Inflammatory macrophage treated with lipopolysaccharide for 1 hour (primary cell): ENCODE data around the gene PDZRN3.

Source experiments
- DNase-seq, 2 donors: peaks; one replicate each; pipeline ENCODE4 v3.0.0-alpha.2; 2020 to 2022

Gene PDZRN3

DNA sequence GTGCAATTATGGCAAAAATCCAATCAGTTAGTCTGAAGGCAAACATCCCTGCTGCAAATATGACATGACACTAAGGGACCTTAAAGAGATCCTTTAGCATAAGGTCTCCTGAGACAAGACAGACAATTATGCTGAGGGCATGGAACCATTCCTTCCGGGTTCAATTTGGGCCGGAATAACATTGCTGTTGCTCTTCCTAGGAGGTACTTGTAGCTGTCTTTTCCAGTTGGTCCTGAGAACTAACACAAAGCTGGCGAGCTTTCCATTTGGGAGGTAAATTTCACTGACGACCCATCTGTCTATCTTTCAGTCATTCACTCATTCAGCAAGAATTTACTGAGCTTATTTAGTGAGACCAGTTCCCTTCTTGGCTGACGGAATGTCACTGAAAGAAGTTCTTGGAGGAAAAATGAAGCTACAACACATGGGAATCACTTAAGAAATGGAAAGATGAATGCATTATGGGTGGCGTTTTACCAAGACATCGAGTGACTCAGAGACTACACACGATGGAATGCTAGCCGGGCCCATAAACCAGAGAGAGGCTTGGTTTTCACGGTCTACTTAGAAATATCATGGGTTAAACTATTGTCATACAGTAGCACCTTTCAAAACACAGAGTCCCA is 215.5 kb downstream of the PDZRN3 start:
- DNase-seq, result no peak

DNA sequence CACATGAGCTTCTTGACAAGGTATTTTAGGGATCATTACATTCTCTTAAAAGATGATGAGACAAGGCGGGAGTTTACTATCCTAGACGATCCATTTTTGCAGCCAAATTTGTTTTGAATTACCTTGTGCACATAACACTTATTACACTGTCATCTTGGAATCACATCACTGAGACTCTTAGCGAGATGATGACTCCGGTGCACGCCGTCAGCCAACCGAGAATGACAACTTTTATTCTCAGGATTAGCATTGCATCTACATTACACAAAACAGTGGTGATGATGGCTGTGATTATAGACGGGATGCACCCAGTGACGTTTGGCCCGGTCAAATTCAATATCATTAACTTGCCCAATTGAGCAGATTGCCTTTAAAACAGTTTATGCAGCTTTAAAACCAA is 216.1 kb downstream of the PDZRN3 start:
- no peak for DNase-seq

DNA sequence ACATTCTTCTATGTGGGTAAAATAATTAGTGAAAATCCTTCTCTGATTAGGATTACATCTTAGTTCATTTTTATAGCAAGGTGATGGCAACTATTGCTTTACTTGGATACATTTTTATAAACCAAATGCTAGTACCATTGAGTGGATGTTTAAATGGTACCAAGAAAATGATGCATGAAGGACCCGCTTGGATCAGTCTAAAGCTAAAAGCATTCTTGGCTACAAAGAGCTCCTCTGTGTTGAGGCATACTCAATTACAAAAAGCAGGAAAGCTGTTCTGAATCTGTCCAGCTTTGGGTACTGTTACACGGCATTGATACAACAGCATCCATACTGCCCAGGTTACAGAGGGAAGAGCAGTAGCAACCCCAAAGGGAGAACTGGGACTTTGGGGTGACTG is 217.2 kb downstream of the PDZRN3 start:
- no peak for DNase-seq

DNA sequence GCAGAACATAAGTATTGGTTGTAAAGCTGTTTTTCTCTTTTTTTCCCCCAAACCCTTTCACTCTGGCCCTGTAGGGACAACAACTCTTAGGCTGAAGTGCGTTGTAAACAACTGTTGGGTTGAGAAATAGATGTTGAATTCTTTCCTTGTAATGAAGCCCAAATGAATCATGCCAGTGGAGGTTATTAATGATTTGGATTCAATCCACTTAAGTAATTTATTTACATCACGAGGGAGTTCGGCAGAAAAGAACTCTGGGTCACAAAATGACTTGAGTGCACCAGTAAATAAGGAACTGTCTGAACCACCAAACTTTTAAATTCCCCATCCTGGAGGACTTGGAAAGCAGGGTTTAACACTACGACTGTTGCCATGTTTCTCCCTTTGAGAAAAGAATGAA is 218.9 kb downstream of the PDZRN3 start:
- DNase-seq, result no peak

DNA sequence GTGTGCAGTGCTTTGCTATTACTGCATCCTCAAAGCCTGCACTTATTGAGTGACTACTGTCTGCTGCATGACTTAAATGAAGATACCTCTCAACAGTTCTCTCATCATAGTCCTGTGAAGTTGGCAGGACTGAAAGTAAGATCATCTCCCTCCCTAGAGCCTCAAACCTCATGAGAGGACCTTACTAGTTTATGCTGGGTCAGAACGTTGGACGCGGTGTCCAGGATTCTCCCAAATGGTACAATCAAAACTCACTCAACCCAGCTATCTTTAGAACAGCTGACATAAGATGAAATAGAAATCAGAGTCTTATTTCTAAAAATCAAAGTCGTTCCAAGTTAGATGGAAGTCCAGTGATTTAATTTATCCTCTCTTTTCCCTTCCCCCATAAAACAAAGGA is 219.7 kb downstream of the PDZRN3 start:
- no peak for DNase-seq

DNA sequence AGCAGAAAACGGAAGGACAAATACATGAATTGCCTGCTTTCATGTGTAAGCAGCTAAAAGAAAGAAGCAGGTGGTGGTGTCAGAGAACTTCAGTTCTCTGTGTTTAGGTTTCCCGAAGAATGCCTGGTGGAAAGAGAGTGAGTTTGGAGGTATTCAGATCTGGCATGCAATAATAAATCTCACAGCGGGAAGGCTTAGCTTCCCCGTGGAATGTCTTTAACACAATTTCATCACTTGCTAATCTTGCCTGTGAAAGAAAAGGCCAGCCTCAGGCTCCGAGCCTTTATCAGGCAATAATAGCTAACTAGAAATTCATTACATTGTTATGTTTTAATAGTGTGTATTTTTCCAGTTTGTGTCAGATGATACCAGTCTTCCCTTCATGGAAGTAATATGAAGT is 220.3 kb downstream of the PDZRN3 start:
- no peak for DNase-seq

DNA sequence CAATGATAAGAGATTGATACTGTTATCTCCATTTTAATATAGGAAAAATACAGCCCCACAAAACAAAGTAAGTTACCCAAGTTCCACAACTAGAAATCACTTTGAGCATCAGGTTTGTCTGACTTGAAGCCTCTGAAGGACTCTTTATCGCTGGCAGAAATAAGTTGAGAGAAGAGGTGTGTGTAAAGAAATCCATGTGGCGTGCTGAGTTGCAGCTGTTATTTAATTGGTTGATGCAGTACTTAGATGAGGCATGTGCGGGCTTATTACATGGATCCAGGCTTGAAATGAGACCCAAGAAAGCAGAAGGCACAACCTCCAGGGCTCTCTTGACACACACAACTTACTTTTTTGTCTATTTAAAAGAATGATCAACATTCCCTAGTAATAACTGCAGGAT is 221.3 kb downstream of the PDZRN3 start:
- no peak for DNase-seq

DNA sequence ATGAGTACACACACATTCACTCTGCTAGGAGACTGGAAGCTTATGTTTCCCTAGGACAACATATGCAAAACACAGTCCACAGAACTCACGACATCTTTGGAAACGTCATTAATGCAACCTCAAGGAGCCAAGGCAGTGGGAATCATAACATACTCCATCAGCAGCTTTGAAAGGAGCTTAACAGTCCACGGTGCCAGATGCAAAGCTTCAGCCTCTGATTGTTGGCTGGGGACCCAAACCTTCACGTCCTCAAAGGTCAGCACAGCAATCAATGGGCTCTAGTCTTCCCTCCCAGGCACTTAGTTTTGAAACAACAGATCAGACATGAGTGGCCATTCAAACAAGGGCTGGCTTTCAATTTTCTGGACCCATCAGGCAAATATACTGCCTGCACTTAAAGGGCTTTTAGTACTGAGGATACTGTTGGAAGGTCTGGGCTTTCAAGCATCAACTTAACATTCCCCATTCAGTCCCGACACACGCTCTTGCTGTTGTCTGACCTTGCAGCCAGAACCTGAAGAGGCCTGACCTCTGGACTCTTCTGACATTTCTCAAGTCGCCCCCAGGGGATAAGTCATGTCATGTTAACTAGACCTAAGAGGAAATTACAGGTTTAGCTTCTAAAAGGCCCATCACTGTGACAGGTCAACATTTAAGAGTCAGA is 223.0 kb downstream of the PDZRN3 start:
- DNase-seq, result no peak

DNA sequence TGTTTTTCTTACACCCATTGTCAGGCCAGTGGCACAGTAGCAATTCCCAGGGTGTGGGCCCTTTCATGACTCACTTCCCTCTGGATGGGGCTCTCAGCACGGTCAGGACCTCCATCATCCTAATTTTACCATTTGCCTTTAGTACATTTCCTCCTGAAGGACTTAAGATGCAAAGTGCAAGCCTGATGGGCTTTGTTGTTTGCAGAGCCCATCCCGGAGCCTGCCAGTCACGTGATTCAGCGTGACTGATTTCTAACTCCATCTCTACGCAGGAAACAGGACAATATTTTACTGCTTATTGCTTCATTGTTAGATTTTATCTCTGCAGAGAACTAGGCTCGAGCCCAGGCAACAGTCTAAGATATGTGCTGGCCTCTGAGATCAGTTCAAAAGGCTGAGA is 223.7 kb downstream of the PDZRN3 start:
- no peak for DNase-seq

DNA sequence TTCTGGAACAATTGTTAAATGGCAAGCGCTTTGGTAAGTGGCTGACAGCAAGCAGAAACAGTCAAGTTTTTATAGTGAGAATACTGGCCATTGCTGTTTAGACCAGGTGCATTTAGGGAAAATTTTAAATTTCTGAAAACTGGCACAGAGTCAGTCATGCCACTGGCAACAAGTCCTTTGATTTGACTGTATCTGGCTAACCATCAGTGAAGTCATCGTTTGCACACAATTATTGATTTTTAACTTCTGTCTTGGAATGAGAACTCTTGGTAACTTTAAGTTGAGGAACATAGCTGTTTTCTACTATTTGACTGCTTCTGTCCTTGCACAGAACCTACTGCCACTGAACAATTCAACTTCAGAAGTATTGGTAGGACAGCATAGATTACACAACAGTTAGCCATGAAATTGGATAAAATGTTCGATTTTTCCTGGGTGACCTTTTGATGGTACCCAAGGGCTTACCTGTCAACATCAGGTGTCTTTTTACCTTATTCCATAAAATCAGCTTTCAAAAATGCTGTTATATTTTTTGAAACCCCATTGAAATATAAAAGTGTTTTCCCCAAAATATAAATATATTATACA is 225.0 kb downstream of the PDZRN3 start:
- DNase-seq, result no peak

DNA sequence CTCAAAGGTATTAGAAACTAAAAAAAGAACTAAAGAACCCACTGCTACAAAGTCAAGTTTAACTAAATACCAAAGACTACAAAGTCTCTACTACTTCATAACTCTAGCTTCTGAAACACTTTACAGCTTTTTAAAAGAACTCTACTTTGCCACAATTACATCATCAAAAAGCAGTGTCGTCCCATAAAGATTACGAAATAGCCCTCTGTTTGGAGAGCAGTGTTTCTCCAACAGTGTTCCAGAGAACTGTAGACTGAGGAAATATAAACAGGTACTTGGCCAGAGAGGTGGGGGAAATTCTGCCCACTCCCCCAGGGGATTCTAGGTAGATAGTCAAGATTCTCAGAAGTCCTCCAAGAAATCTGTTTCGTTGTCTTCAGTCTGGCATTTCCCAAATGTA is 225.6 kb downstream of the PDZRN3 start:
- no peak for DNase-seq

DNA sequence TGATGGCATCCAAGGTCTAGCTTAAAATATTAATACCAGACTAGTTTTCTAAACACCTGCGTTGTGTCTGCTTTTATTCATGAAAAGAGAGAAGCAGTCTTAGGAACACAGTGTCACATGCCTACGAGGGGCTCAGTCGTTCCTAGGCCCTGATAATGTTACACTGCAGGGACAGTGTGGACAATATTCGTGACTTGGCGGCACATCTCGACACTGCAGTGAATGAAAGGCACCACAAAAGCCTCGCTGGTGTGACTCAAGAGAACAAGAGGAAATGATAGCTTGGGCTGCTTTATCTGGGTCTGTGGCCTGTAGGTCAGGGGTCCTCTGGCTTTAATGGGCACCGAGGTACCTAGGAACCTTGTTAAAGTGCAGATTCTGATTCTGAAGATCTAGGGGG is 226.7 kb downstream of the PDZRN3 start:
- no peak for DNase-seq

DNA sequence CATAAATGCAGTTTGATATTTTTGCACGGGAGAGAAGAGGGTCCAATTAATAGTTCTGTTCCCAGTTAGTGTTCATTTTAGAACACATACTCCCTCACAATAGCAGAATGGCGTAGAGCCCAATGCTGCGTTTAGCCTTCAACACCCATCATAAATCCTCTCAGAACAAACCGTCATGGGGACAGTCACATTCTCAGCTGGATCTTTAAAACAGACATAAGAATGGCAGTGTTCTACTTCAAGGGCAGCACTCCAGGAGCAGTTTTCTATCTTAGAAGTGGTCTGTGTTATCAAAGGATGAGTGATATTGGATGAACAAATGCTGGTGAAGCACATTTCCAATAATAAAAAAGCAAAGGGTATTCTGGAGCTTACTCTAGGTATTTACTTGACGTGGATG is 230.5 kb downstream of the PDZRN3 start:
- DNase-seq, result no peak

DNA sequence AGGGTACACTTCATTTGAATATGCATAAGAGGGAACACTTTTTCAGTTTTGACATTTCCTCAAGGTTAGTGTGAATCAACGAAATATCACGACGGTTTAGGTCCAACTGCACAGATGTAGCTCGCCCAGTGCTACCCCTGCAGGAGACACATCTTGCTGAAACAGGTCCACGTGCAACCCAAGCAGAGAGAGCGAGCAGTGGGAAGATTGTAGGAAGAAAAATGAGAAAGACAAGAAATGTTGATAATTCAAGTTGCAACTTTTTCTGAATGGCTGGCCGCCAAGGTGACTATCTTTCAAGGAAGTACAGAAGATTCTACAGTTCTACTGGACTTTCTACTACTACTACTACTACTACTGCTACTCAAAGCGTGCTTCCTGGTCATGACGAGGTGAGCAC is 231.7 kb downstream of the PDZRN3 start:
- no peak for DNase-seq

DNA sequence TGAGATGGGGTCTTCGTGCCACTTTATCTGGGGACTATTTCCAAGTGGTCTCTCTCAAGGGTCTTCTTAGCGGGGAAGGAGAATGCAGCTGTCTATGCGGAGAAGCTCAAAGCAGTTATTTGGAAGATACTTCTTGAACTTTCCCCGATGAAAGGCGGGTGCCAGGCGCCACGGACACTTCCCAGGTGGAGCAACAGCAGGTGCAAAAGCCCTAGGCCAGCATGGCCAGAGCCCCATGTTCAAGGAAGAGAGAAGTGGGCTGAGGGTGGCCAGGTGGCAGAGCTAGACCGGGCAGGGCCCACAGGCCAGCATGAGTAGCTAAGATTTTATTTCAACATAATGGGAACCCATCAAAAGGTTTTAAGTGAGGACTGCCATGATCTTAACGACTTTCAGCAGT is 232.8 kb downstream of the PDZRN3 start:
- no peak for DNase-seq

DNA sequence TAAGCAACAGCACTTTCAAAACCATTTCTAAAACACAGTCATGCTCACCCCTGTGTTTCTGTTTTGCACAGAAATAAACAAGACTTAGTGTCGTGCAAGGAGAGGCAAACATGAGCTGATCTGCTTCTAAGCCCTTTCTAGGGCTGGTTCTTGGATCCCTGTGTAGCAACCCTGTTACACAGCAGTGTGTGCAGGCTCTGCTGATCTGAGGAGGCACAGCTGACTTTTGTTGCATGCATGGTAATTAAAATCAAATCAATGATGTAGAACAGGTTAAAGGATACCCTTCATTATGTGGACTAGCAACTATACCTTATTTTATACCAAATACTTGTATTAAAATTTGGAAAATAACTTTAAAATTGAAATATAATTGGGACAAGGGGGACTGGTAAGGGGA is 234.8 kb downstream of the PDZRN3 start:
- DNase-seq, result no peak

DNA sequence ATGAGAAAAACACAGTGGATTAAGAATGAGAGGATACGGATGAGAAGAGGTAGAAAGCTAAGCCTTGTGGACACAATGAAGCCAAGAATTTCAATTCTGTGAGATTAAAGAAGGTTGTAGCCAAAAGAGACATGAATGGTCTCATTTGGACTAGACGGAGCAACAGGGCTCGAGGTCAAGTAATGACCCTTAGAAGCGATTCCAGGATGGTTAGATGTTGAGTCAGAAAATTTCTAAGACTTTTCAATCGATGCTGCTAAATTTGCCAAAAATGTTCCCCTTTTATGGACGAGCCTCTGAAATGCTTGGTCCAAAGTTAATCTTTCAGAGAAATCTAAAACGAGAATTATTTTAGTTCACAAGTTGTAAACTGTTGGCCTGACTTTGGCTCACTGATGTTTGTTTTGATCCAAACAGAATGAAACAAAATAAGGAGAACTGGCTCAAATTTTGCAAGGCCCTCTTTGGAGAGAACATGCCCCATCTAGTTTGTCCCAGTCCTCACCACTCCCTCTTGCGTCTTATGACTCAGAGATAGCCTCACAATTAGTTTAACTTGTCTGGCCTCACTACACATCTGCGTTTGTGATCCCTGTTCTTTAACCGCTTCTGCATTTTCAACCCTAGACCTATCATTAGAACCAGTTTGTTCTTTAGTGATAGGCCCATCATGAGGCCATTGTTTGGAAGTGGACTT is 235.5 kb downstream of the PDZRN3 start:
- DNase-seq, result no peak

DNA sequence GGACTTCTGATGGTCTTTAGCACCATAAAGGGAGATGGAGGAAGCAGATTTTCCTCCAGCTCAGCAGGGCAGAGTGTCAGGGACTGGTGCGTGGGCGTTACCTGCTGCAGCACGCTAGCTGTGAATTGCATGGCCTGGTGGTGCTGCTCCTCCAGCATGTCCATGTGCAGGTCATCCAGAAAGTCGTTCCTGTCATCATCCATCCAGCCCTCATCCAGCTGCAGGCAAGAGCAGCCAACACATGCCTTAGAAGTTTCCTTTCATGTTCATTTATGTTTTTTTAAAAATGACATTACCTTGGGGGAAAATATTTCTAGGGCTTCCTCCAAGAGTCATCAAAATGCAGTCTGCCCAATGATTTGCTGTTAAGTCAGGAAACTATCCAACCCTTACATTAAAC is 239.2 kb downstream of the PDZRN3 start:
- DNase-seq, result no peak

DNA sequence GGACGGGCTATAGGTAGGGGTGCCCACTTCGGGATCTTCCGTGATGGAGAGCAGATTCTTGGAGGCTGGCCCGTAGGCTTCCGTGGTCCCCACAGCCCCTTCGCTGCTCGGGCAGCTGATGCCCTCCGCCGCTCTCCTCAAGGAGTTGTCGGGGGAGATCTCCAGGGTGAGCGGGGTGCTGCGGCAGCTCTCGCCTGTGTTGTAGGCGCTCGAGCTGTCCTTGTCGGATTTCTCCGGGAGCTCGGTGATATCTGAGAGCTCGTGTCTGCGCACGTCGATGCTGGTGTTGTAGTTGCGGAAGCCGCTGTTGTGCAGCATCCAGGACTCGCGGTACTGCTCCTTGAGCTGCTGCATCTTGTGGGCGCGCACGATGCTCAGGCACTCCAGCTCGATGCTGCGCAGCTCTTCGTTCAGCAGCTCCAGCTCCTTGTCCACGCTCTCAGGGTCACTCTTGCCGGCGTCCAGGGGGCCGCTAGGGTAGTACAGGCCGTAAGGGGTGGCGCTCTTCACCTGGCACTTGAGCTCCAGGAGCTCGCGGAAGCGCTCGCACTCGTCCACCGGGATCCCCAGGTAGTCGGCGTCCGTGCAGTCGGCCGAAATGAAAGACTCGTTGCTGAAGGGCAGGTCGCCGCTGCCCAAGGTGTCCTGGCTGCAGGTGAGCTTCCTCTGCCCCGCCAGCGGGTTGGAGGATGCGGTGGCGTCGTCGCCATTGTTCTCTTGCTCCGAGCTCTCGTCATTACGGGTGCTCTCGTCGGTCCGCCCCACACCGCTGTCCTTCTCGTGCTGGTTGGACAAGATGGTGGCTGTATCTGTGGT is 240.4 kb downstream of the PDZRN3 start:
- no peak for DNase-seq

DNA sequence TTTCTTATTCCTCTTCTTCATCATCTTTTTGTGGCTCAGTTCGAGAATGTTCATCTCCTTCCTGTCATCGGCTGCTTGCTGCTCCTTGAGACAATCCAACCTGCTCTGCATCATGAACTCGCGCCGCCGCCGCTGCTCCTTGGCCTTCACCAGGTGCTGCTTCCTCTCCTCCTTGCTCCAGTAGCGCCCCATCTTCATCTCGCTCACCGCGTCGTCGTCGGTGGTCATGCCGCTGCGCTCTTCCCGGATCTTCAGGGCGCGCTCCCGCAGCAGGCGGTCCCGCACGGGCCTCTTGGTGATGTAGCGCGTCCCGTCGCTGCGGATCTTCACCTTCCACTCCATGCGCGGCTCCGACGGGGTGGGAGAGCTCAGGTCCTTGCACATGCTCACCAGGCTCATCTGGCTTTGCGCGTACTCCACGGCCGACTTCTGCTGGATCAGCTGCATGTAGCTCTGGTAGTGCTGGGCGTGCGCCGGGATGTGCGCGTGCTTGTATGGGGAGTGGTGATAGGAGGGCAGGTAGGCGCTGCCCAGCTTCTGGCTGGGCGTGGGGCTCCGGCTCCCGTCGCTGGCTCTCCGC is 241.2 kb downstream of the PDZRN3 start:
- DNase-seq, result no peak

DNA sequence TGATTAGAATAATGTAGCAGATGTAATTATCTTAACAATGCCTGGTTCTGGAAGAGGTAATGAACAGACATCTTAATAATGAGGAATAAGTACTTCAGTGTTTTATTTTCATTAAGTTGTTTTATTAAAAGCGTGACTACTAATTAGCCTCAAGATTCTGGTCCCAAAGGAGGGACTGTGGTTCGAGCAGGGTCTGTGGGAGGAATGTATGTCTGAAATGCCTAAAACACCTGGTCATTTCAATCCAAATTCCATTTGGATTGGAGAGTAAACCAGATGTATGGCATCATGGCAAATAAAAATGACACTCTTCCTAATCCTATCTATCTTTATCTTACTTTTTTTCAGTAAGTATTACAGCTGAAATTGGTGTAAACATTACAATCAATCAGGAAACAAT is 243.2 kb downstream of the PDZRN3 start:
- DNase-seq, result no peak

DNA sequence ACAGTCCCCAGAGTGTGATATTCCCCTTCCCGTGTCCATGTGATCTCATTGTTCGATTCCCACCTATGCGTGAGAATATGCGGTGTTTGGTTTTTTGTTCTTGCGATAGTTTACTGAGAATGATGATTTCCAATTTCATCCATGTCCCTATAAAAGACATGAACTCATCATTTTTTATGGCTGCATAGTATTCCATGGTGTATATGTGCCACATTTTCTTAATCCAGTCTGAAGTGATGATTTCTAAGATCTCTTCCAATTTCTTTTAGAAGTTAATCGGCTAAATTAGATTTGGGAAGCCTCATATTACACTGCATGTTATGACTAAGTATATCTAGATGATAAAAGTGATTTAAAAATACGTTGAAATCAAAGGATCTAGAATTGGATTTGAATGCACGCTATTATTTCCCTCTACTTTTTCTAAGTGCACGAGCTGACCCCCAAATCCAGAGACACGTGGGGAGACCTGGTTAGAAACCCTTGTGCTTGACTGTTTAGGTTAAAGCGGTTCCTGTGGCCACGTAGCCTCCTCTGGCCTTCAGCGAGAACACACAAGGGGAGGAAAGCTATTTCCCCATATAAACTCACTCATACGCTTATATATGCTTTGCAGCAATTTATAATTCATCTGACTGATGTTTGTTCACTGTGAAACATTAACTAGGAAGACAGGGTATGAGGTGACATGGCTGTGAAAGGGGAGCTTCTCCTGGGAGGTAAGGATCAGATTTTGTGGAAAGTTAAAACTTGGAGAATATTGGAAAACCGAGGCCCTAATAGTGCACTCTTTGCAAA is 243.8 kb downstream of the PDZRN3 start:
- DNase-seq, result no peak
